Vagina (tissue), 2 donors: Measurements from ENCODE around the gene GIGYF2.
"Not testable (repeated sequence)": the region's sequence is repeated elsewhere in the genome, so short reads cannot be mapped to it uniquely, and the experiment has no call there.

ENCODE experiments used
- CTCF ChIP-seq, 3 experiments: fragments of 450-650 bp in 2 of 3; fragments of 200-600 bp in 1 of 3; sonication (generic) in 1 of 3; IDR thresholded peaks; one replicate each; pipeline ENCODE4 v1.5.1; 2017 to 2019; ENCODE audit warnings: antibody characterized with exemption in 3 of 3, mild to moderate bottlenecking in 2 of 3, moderate library complexity in 2 of 3
- POLR2A ChIP-seq, 2 donors: fragments of 450-650 bp; IDR thresholded peaks; one replicate each; pipeline ENCODE4 v1.6.1; 2017; ENCODE audit warnings: antibody characterized with exemption in 2 of 2, mild to moderate bottlenecking in 2 of 2, moderate library complexity in 2 of 2

GRCh38 chr2:232720056-232720455, 22.9 kb downstream of the GIGYF2 start:
- TF ChIP-seq CTCF, POLR2A (IDR thresholded peaks at IDR 0.05): not testable (repeated sequence)
